IMR-90 (cell line): ENCODE data around the gene ATP6V1E1. TPM values are rescaled to one million over a fixed set of nuclear protein-coding genes. Genes with fewer than 3 reads are reported as not detected.

Experiments used
- ATAC-seq: fragments of 200-7000 bp; cut with Tn5 transposase; 2 replicates; pipeline ENCODE4 v1.9.1; 2020; ENCODE audit warnings: low read depth, mild to moderate bottlenecking, moderate library complexity
- BruUV-seq: library from RNA; stranded (reverse); fragments of 400-500 nt; replicated peaks from 2 replicates; lab custom pipeline; 2021; lab: Mats Ljungman, UMichigan
- CTCF ChIA-PET: fragments of 300-600 bp; formaldehyde crosslinking; extraction: SDS; loops from one replicate; lab custom pipeline; 2021; ENCODE audit warnings: antibody characterized with exemption; lab: Yijun Ruan, JAX
- POLR2A ChIA-PET: fragments of 300-600 bp; sonication (Branson Sonifier 250); formaldehyde crosslinking; loops from one replicate; lab custom pipeline; 2022; ENCODE audit warnings: antibody characterized with exemption; ENCODE audit not compliant: unreplicated experiment; lab: Charles Lee
- DNase-seq: peaks from one replicate; pipeline ENCODE4 v3.0.0; 2013
- H2AFZ ChIP-seq: replicated peaks from 2 replicates; pipeline ENCODE3; 2013; ENCODE audit warnings: low read length, mild to moderate bottlenecking; ENCODE audit not compliant: poor library complexity
- H2AK5ac ChIP-seq: 2 replicates; pipeline ENCODE4 v1.6.1; 2013; ENCODE audit warnings: low read depth, low read length, inconsistent platforms
- H2AK9ac ChIP-seq: replicated peaks from 2 replicates; pipeline ENCODE3; 2013; ENCODE audit warnings: mild to moderate bottlenecking, low read depth, low read length, moderate library complexity; ENCODE audit not compliant: poor library complexity
- H2BK120ac ChIP-seq: 2 replicates; pipeline ENCODE4 v1.6.1; 2013; ENCODE audit warnings: low read depth, low read length, inconsistent platforms
- H2BK15ac ChIP-seq: 3 replicates; pipeline ENCODE4 v1.6.1; 2013; ENCODE audit warnings: low read depth, low read length, inconsistent platforms
- H2BK20ac ChIP-seq: 2 replicates; pipeline ENCODE4 v1.6.1; 2013; ENCODE audit warnings: low read depth, mild to moderate bottlenecking, inconsistent platforms, low read length, moderate library complexity
- H2BK5ac ChIP-seq: 2 replicates; pipeline ENCODE4 v1.6.1; 2013; ENCODE audit warnings: mild to moderate bottlenecking, low read depth, low read length, inconsistent platforms; ENCODE audit not compliant: poor library complexity, severe bottlenecking
- H3K14ac ChIP-seq: replicated peaks from 2 replicates; pipeline ENCODE4 v1.6.1; 2013; ENCODE audit warnings: low read depth, low read length, inconsistent platforms
- H3K18ac ChIP-seq: 2 replicates; pipeline ENCODE4 v1.6.1; 2013; ENCODE audit warnings: low read depth, low read length, control low read depth
- H3K23ac ChIP-seq: 2 replicates; pipeline ENCODE4 v1.6.1; 2013; ENCODE audit warnings: low read depth, low read length, inconsistent platforms
- H3K27ac ChIP-seq: 2 replicates; pipeline ENCODE4 v1.5.1; 2013; ENCODE audit warnings: mild to moderate bottlenecking, control low read depth, low read length; ENCODE audit not compliant: insufficient read depth
- H3K27me3 ChIP-seq: 2 replicates; pipeline ENCODE4 v1.6.1; 2013; ENCODE audit warnings: low read length; ENCODE audit not compliant: control insufficient read depth, insufficient read depth
- H3K36me3 ChIP-seq: 2 replicates; pipeline ENCODE4 v1.6.1; 2013; ENCODE audit warnings: low read length, mixed read lengths; ENCODE audit not compliant: control insufficient read depth, insufficient read depth
- H3K4ac ChIP-seq: 2 replicates; pipeline ENCODE4 v1.6.1; 2013; ENCODE audit warnings: low read depth, low read length, inconsistent platforms
- H3K4me1 ChIP-seq: 2 replicates; pipeline ENCODE4 v1.6.1; 2013; ENCODE audit warnings: low read length, mixed read lengths; ENCODE audit not compliant: control insufficient read depth, insufficient read depth
- H3K4me2 ChIP-seq: 2 replicates; pipeline ENCODE4 v1.6.1; 2013; ENCODE audit warnings: low read depth, mild to moderate bottlenecking, control low read depth, low read length, moderate library complexity
- H3K4me3 ChIP-seq: 2 replicates; pipeline ENCODE4 v1.5.1; 2013; ENCODE audit warnings: low read depth, mild to moderate bottlenecking, control low read depth, low read length, moderate library complexity; ENCODE audit not compliant: insufficient read depth
- H3K56ac ChIP-seq: 2 replicates; pipeline ENCODE4 v1.6.1; 2013; ENCODE audit warnings: low read length, inconsistent platforms; ENCODE audit not compliant: insufficient read depth; ENCODE audit errors: extremely low read depth
- H3K79me1 ChIP-seq, 2 experiments: 2 replicates each; pipeline ENCODE4 v1.6.1; 2013; ENCODE audit warnings: low read length in 2 of 2, inconsistent platforms in 1 of 2, low read depth in 1 of 2
- H3K9ac ChIP-seq: 2 replicates; pipeline ENCODE4 v1.6.1; 2013; ENCODE audit warnings: low read depth, low read length, control low read depth
- H3K9me1 ChIP-seq: 2 replicates; pipeline ENCODE4 v1.6.1; 2013; ENCODE audit warnings: low read length, inconsistent platforms; ENCODE audit not compliant: insufficient read depth
- H3K9me3 ChIP-seq: 2 replicates; pipeline ENCODE4 v1.6.1; 2013; ENCODE audit warnings: low read length; ENCODE audit not compliant: control insufficient read depth, insufficient read depth
- H4K20me1 ChIP-seq: 2 replicates; pipeline ENCODE4 v1.6.1; 2013; ENCODE audit warnings: low read length, inconsistent platforms; ENCODE audit not compliant: insufficient read depth
- H4K5ac ChIP-seq: 2 replicates; pipeline ENCODE4 v1.6.1; 2013; ENCODE audit warnings: mild to moderate bottlenecking, low read depth, low read length, control low read depth
- H4K8ac ChIP-seq, 2 experiments: 2 replicates each; pipeline ENCODE4 v1.6.1; 2013; ENCODE audit warnings: low read depth in 2 of 2, low read length in 2 of 2, control low read depth in 1 of 2, inconsistent platforms in 1 of 2
- H4K91ac ChIP-seq: 2 replicates; pipeline ENCODE4 v1.6.1; 2013; ENCODE audit warnings: low read depth, low read length, inconsistent platforms; ENCODE audit not compliant: insufficient read depth
- BHLHE40 ChIP-seq: fragments of 150-350 bp; IDR thresholded peaks from 2 replicates; pipeline ENCODE4 v1.6.1; 2016; ENCODE audit warnings: mild to moderate bottlenecking, low read depth, low read length
- CEBPB ChIP-seq: IDR thresholded peaks from 2 replicates; pipeline ENCODE4 v1.6.1; 2012; ENCODE audit warnings: low read depth, low read length, improper control_type of control experiment
- CHD1 ChIP-seq: IDR thresholded peaks from 2 replicates; pipeline ENCODE4 v1.6.1; 2012; ENCODE audit warnings: low read depth, low read length, improper control_type of control experiment
- ELK1 ChIP-seq: fragments of 150-350 bp; IDR thresholded peaks from 2 replicates; pipeline ENCODE4 v1.6.1; 2016; ENCODE audit warnings: low read depth, mild to moderate bottlenecking, low read length, moderate library complexity, borderline replicate concordance
- FOS ChIP-seq: fragments of 150-350 bp; IDR thresholded peaks from 2 replicates; pipeline ENCODE4 v1.6.1; 2016; ENCODE audit warnings: low read depth, low read length
- MAFK ChIP-seq: IDR thresholded peaks from 2 replicates; pipeline ENCODE4 v1.6.1; 2012; ENCODE audit warnings: low read depth, low read length, improper control_type of control experiment
- MAZ ChIP-seq: IDR thresholded peaks from 2 replicates; pipeline ENCODE4 v1.6.1; 2012; ENCODE audit warnings: low read depth, mild to moderate bottlenecking, low read length, improper control_type of control experiment, moderate library complexity, borderline replicate concordance
- MXI1 ChIP-seq: IDR thresholded peaks from 2 replicates; pipeline ENCODE4 v1.6.1; 2012; ENCODE audit warnings: low read depth, mild to moderate bottlenecking, low read length, moderate library complexity, borderline replicate concordance
- NFE2L2 ChIP-seq: fragments of 150-350 bp; IDR thresholded peaks from 2 replicates; pipeline ENCODE4 v1.6.1; 2016; ENCODE audit warnings: low read depth, mild to moderate bottlenecking, low read length
- POLR2A ChIP-seq: IDR thresholded peaks from 2 replicates; pipeline ENCODE4 v1.6.1; 2012; ENCODE audit warnings: mild to moderate bottlenecking, low read depth, low read length
- RAD21 ChIP-seq: IDR thresholded peaks from 2 replicates; pipeline ENCODE4 v1.6.1; 2012; ENCODE audit warnings: low read length, improper control_type of control experiment
- RCOR1 ChIP-seq: IDR thresholded peaks from 2 replicates; pipeline ENCODE4 v1.6.1; 2012; ENCODE audit warnings: mild to moderate bottlenecking, low read length, improper control_type of control experiment; ENCODE audit not compliant: insufficient replicate concordance
- RFX5 ChIP-seq: IDR thresholded peaks from 2 replicates; pipeline ENCODE4 v1.8.0; 2012; ENCODE audit warnings: low read depth, mild to moderate bottlenecking, low read length, moderate library complexity
- SMC3 ChIP-seq: fragments of 150-350 bp; IDR thresholded peaks from 2 replicates; pipeline ENCODE4 v1.6.1; 2016; ENCODE audit warnings: low read depth, mild to moderate bottlenecking, antibody characterized with exemption, low read length, moderate library complexity
- WGBS, 2 experiments: methylation state at CpG; one replicate each; pipeline versions ENCODE4 v1.1.5 to v1.1.7; 2013; ENCODE audit warnings: missing lambda C conversion rate in 2 of 2; ENCODE audit not compliant: insufficient read length in 1 of 2; ENCODE audit errors: extremely low coverage in 2 of 2; 5-methylcytosine and 5-hydroxymethylcytosine counted together
- dilution Hi-C: fragments of 300-500 bp; cut with HindIII; formaldehyde crosslinking; loops from one replicate; pipeline ENCODE4 v1.14.3; 2018; ENCODE audit warnings: low sequenced_read_pairs; ENCODE audit not compliant: unreplicated experiment
- in situ Hi-C: fragments of 300-500 bp; cut with MboI; formaldehyde crosslinking; loops from 3 replicates; pipeline ENCODE4 v1.14.3; 2019; ENCODE audit warnings: low sequenced_read_pairs, inconsistent platforms, mixed read lengths
- intact Hi-C: fragments of 100-400 bp; cut with micrococcal nuclease; formaldehyde crosslinking; loops from 2 replicates; pipeline ENCODE4 v1.10.0; 2022
- polyA plus RNA-seq, 3 experiments: library from polyadenylated mRNA; depleted of rRNA; stranded (reverse); fragments of >200 nt; gene quantifications; 2 replicates each; pipeline ENCODE4 v1.2.3, GENCODE V29; 2012; ENCODE audit warnings: low replicate concordance in 1 of 3
- total RNA-seq: library from RNA; depleted of rRNA; stranded (reverse); fragments of >200 nt; gene quantifications from 2 replicates; pipeline ENCODE4 v1.2.3, GENCODE V29; 2012
- TF ChIP-seq, protein P1 (sequence below): fragments of 150-350 bp; IDR thresholded peaks from 2 replicates; pipeline ENCODE4 v1.6.1; 2017; ENCODE audit warnings: mild to moderate bottlenecking, antibody characterized with exemption, low read length, low read depth
- TF ChIP-seq, protein P2 (sequence below): conservative IDR thresholded peaks from 2 replicates; pipeline ENCODE4 v1.5.1; 2012; ENCODE audit warnings: mild to moderate bottlenecking, low read depth, low read length, improper control_type of control experiment

ATP6V1E1 gene
- total and polyA plus RNA-seq, 2 of the 4 experiments (the other 2 are of a cell fraction): 144 to 148 TPM

DNA sequence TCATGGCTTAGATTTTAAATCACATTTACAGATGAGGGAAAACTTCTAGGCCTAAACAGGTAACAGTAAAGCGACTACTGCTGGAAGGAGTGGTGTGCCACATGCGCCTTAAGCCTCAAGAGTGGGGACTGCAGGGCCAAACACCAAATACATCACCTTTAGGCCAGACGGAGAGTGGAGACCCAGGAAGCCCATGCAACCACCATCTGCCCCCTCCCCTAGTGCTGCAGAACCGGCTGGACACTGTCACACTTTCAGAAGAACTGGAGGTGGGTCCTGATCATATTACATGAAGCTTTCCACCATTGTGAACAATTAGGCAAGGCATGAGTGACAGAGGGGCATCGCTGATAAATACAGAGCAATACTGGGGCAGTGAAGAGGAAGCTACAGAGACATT is 36.3 kb downstream of the ATP6V1E1 start:
- Histone ChIP-seq H2BK20ac (no peak overlapping the region), H3K4me3 (no peak overlapping the region), H2BK5ac (no peak overlapping the region), H2AK9ac (no peak overlapping the region), H3K79me1 (peaks cover 0 to 4% of the 10 kb centered on the region in 2 experiments; a peak in 1 of 4 replicates), H3K14ac (no peak overlapping the region), H4K20me1 (no peaks in the 10 kb centered on the region), H4K5ac (no peak overlapping the region), H4K8ac (no peak overlapping the region), H3K4me2 (no peak overlapping the region), H3K56ac (no peak overlapping the region), H3K23ac (no peak overlapping the region), H3K9me1 (no peaks in the 10 kb centered on the region), H4K91ac (no peak overlapping the region), H3K27ac (no peak overlapping the region), H2BK120ac (no peak overlapping the region), H3K36me3 (peaks cover 49% of the 10 kb centered on the region), H3K4ac (no peak overlapping the region), H3K4me1 (no peaks in the 10 kb centered on the region), H2AFZ (no peak overlapping the region), H3K9me3 (no peaks in the 10 kb centered on the region), H2AK5ac (no peak overlapping the region), H3K27me3 (no peaks in the 10 kb centered on the region), H2BK15ac (no peak overlapping the region), H3K9ac (no peak overlapping the region), H3K18ac (no peak overlapping the region)
- ChIA-PET CTCF (no interaction called here), POLR2A (no interaction called here)
- no CpG with 5 or more reads among the region's 5 CpGs for WGBS, 2 experiments
- TF ChIP-seq MAZ (no peak), RAD21 (no peak), RCOR1 (no peak), ELK1 (no peak), SMC3 (no peak), RFX5 (no peak), BHLHE40 (no peak), FOS (no peak), POLR2A (no peak), MAFK (no peak), CEBPB (no peak), MXI1 (no peak), NFE2L2 (no peak), CHD1 (no peak)
- TF ChIP-seq, protein P1, sequence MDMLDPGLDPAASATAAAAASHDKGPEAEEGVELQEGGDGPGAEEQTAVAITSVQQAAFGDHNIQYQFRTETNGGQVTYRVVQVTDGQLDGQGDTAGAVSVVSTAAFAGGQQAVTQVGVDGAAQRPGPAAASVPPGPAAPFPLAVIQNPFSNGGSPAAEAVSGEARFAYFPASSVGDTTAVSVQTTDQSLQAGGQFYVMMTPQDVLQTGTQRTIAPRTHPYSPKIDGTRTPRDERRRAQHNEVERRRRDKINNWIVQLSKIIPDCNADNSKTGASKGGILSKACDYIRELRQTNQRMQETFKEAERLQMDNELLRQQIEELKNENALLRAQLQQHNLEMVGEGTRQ: no peak
- TF ChIP-seq, protein P2, sequence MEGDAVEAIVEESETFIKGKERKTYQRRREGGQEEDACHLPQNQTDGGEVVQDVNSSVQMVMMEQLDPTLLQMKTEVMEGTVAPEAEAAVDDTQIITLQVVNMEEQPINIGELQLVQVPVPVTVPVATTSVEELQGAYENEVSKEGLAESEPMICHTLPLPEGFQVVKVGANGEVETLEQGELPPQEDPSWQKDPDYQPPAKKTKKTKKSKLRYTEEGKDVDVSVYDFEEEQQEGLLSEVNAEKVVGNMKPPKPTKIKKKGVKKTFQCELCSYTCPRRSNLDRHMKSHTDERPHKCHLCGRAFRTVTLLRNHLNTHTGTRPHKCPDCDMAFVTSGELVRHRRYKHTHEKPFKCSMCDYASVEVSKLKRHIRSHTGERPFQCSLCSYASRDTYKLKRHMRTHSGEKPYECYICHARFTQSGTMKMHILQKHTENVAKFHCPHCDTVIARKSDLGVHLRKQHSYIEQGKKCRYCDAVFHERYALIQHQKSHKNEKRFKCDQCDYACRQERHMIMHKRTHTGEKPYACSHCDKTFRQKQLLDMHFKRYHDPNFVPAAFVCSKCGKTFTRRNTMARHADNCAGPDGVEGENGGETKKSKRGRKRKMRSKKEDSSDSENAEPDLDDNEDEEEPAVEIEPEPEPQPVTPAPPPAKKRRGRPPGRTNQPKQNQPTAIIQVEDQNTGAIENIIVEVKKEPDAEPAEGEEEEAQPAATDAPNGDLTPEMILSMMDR: no peak
- intact Hi-C loops: no loop called here
- dilution Hi-C loops: no loop called here
- ATAC-seq: no peak
- TSS peak; percentile 93 for BruUV-seq
- in situ Hi-C loops: no loop called here
- no peak for DNase-seq
